GM21447 (cell line): Measurements from ENCODE around the gene PHACTR4.
A peak's percentile ranks its signal among the peaks of the same experiment; 100 is the strongest.
"Not testable (repeated sequence)": the region's sequence is repeated elsewhere in the genome, so short reads cannot be mapped to it uniquely, and the experiment has no call there.

Experiments
- ATAC-seq: cut with Tn5 transposase; IDR thresholded peaks from one replicate; pipeline ENCODE4 v1.9.1; 2021; ENCODE audit not compliant: unreplicated experiment

The PHACTR4 gene

DNA sequence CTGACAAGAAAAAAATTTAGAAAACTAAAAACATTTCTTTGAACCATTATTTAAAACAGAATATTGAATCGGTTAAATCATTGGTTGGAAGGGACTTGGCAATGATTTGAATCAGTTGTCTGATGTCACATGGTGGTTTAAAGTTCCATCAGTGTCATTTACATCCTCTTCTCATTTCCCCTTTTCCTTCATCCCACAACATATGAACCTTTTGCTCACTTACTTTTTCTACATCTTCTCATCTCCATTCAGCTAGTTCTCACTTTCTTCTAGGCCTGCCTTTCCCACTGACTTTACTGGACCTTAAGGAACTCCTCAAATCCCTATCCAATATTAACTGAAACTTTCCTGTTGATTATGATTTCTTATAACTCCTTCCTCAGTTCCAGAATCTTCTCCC is 58.5 kb downstream of the PHACTR4 start:
- no peak for ATAC-seq

DNA sequence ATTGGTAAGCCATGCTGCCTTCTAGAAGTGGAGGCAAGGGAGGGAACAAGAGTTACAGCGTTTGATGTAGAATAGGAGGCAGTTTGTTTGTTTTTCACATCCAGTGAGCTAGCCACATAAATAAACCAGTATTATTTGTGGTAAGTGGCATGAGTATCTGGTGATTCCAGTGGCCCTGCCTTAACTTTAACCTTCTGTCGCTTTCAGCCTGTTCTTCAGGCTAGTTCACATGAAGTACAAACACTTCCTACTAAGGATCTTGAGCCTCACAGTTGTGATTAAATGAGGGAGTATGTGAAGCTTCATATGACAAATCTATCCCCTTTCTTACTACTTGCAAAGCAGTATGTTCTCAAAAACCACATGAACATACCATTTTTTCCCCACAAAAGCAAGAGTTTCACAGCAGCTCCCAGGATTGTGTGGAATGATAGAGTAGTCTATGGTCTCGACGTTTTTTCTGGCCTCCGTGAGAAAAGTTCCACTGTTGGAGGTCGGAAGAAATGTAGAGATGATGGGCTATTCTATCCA is 59.5 kb downstream of the PHACTR4 start:
- no peak for ATAC-seq

DNA sequence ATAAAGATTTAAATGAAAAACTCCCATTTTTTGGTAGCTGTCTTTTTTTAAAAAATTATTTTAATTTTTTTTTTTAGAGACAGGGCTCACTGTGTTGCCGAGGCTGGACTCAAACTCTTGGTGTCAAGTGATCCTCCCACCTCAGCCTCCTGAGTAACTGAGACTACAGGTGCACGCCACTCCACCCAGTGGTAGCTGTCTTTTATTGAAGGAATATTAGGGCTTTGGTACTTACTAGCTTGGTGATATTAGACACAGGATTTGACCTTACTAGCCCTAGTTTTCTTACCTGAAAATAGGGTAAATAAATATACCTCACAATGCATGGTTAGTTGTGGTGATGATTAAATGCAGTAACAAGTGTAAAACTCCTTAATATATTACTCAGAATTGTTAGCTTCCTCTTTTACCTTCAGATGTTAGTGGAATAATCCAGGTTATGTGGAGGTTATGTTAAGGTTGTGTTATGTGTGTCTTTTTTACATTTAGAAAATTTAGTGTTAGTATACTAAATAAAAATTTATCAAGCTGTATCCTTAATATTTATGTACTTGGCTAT is 66.8 kb downstream of the PHACTR4 start:
- ATAC-seq: no peak

DNA sequence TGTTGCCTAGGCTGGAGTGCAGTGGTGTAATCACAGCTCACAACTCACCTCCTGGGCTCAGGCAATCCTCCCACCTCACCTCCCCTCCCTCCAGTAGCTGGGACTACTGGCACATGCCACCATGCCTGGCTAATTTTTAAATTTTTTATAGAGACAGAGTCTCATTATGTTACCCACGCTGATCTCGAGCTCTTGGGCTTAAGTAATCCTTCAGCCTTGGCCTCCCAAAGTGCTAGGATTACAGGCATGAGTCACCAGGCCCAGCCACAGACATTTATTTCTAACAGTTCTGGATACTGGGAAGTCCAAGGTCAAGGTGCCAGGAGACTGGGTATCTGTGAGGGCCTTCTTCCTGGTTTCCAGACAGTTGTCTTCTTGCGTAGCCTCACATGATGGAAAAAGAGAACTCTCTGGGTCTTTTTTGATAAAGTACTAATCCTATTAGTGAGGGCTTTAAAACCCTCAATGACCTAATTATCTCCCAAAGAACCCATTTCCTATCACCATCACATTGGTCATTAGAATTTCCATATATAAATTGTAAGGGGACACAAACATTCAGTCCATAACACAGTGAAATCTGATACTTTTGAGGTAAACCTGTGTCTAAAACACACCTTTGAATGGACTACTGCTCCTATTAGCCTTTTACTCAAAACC is 67.9 kb downstream of the PHACTR4 start:
- ATAC-seq: no peak

DNA sequence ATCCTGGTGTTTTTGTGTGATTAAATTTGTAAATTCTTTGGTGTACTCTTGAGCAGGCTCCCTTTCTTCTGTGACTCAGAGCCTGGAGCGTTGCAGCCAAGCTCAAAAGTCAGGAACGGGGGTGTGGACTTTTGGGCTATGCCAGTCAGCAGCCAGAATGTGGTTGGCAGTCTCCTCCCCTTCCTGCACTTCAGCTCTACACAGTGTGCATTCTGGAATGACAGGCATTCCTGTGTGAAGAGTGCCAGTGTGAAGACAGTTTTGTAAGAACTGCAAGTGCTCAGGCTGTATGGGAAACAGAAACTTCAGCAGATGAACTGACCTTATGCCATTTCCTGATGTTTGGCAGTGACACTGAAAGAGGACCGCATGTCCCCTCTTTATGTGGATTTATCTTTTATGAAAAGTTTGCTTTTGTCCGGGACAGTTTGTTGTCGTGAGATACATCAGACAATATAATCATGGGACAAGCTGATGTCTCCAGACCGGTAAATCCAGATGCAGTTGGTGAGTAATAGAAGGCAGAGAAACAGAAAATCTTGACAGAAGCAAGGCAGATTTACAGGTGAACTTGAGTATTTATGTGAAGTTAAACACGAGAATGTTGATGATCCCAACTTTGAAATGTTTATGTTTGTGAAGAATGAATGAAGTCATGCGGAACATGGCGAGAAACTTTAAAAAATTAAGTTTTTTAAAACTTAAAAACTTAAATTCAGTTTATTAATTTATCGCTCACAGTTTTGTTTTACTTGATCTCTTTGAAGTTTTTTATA is 68.6 kb downstream of the PHACTR4 start:
- ATAC-seq: peak; percentile 65

DNA sequence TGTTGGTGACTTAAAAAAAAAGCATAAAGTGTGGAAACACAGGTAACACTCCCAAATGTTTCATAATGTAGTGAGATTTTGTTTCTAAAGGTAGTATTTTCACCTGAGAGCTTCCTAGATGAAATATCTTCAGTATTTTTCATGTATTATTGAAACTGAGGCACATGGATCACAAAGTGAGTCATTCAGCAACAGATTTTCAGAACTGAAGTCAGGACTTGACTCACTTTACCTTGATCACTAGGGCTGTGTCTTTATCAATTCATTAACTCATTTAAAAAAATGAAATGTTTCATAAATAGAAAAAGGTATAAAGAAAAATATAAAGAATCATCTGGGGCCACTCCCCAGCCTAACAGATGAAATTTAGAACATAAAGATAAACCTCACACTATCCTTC is 69.8 kb downstream of the PHACTR4 start:
- ATAC-seq: no peak

DNA sequence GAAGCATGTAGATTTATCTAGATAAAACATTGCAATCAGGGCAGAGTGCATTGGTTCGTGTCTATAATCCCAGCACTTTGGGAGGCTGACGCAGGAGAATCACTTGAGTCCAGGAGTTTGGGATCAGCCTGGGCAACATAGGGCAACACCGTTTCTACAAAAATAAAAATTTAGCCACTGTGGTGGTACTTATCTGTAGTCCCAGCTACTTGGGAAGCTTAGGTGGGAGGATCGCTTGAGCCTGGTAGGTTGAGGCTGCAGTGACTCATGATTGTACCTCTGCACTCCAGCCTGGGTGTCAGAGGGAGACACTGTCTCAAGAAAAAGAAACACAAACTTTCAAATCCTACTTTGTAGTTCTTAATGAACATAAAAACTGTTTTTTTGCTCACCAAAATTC is 72.1 kb downstream of the PHACTR4 start:
- ATAC-seq: no peak

DNA sequence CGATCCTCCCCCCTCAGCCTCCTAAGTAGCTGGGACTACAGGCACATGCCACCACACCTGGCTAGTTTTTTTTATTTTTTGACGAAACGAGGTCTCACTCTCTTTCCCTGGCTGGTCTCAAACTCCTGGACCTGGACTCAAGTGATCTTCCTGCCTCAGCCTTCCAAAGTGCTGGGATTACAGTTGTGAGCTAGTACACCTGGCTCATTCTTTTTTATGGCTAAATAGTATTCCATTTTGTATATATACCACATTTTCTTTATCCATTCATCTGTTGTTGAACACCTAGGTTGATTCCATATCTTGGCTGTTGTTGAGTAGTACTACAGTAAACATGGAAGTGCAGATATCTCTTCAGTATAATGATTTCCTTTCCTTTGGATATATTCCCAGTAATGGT is 74.0 kb downstream of the PHACTR4 start:
- no peak for ATAC-seq

DNA sequence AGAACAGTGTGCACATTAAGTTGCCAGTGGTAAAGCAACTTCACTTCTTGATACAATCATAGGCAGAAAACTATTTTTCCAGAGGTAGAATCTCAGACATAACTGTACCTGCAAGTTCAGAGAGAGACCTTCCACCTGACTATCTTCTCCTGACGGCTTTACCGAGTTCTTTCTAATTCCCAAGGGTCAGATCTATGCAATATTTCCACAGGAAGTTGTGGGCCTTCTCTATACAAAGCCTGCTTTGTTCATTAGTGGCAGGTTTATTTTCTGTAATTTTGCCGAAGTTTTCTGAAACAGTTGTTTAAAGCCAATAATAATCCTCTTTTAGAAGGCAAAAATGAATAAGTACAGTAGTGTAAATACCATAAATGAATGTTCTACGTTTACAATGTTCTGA is 78.1 kb downstream of the PHACTR4 start:
- ATAC-seq: no peak

DNA sequence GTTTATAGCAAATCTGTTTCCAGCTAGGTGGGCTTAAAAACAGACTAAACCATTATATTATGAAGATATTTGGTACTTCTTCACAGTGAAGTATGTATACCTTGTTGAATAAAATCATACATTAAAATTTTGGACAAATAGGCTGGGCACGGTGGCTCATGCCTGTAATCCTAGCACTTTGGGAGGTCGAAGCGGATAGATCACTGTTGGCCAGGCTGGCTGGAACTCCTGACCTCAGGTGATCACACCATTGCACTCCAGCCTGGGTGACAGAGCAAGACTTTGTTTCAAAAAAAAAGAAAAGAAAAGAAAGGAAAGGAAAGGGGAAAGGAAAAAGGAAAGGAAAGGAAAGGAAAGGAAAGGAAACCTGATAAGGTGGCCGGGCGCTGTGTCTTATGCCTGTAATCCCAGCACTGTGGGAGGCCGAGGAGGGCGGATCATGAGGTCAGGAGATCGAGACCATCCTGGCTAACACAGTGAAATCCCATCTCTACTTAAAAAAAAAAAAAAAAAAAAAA is 78.6 kb downstream of the PHACTR4 start:
- not testable (repeated sequence) for ATAC-seq

DNA sequence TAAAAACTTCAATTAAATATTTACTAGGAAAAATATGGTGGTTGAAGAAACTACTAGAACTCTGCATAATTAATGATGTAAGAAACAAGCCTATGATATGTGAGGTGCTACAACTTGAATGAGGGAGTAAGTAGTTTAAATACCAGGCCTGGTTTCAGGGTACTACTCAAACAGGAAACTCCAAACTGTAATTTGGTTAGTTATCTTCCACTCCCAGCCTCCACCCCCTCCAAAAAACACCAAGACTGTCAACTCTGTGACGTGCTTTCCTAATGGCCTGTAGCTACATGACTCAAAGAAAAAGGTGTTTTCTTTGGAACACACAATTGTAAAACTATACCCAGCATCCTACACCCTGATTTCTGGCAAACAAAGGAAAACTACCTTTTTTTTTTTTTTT is 80.4 kb downstream of the PHACTR4 start:
- ATAC-seq: no peak

DNA sequence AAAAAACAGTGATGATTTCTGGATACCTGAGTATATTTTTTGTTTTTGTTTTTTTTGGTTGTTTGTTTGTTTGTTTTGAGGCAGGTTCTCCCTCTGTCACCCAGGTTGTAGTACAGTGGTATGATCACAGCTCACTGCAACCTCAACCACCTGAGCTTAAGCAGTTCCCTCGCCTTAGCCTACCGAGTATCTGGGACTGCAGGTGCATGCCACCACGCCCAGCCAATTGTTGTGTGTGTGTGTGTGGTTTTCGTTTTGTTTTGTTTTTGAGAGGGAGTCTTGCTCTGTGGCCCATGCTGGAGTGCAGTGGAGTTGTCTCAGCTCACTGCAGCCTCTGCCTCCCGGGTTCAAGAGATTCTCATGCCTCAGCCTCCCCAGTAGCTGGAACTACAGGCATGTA is 81.0 kb downstream of the PHACTR4 start:
- no peak for ATAC-seq

DNA sequence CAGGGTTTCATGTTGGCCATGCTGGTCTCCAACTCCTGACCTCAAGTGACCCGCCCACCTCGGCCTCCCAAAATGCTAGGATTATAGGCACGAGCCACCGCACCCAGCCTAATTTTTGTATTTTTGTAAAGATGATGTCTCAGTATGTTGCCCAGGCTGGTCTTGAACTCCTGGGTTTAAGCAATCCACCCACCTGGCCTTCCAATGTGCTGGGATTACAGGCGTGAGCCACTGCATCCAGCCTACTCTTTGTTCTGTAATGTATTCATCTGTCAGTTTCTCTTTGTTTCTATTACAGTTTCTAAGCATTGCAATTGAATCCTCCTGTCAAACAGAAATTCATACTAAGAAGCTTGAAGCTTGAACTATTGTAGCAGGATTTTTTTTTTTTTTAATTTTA is 81.5 kb downstream of the PHACTR4 start:
- no peak for ATAC-seq

DNA sequence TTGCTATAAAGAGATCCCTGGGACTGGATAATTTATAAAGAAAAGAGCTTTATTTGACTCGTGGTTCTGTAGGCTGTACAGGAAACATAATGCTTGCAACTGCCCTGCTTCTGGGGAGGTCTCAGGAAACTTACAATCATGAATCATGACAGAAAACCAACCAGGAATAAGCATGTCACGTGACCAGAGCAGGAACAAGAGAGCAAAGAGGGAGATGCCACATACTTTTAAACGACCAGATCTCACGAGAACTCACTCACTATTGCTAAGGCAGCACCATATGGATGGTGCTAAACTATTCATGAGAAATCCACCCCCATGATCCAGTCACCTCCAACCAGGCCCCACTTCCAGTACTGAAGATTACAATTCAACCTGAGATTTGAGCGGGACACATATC is 86.5 kb downstream of the PHACTR4 start:
- ATAC-seq: no peak

DNA sequence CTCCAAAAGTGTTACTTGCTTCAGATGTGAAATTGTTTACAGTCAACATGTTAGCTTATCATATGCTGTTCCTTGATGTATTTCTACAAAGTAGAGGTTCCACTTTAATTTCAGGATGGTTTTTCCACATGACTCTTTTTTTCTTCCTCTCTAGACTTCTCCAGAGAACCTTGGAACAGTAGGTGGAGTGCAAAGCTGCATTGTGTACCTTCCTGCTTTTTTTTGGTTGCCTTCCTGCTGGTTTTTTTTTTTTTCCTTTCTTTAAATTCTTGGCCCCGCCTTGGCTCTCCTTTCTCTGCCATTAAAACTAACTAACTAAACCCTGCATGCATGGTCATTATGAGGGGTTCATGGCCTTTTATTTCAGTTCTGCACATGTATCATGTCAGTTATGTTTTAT is 88.1 kb downstream of the PHACTR4 start:
- no peak for ATAC-seq

DNA sequence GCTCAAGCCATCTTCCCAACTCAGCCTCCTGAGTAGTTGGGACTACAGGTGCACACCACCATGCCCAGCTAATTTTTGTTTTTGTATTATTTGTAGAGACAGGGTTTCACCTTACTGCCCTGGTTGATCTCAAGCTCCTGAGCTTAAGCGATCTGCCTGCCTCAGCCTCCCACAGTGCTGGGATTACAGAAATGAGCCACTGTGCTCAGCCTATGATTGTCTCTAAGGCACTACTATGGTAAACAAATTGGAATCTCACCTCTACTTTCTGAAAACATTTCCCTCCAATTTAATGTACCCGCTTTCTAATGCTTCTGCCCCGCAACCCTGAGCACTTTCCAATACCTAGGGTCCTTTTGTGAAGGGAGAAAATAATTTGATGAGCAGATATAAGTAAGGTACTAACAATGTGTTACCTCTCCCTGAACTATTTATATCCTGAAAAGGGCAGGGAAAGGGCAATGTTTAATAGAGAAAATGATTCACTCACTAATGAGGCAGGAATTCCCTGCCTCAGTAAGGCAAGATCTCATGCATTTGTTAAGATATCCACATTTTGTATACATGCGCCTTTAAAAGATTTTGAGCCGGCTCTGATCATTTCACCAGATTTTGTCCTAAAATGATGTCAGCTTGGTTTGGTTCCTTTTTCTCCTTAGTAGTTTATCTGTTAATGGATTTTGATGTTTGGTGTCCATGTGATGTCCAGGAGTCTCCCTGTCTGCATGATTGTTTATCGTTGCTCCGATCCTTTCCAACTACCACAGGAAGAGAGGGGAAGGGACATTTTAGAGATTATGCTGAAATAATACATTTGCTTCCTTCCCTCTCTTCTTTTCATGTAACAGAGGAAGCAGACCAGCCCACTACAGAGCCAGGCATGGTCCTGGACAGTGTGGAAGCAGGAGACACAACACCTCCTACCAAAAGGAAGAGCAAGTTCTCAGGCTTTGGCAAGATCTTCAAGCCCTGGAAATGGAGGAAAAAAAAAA is 89.0 kb downstream of the PHACTR4 start:
- ATAC-seq: no peak

DNA sequence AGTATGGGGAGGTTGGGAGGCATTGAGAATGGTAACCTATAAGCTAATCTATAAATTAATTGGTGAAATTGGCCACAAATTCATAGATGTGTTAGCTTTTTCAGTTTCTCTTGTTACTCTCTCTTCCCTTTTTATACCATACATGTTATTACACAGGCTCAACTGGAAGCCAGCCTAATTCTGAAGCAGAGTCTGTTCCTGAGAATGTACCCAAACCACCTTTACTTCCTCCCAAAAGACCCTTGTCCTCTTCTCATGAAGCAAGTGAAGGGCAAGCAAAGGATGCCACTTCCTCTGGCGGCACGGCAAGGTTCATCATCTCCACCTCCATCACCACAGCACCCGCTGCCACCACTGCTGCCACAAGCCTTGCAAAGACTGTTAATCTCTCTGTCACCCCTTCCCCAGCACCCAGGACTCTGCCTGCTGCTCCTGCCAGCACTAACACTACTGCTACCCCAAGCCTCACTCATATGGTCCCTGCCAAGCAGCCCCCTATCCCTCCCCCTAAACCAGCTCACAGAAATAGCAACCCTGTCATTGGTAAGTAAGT is 96.8 kb downstream of the PHACTR4 start:
- ATAC-seq: no peak

DNA sequence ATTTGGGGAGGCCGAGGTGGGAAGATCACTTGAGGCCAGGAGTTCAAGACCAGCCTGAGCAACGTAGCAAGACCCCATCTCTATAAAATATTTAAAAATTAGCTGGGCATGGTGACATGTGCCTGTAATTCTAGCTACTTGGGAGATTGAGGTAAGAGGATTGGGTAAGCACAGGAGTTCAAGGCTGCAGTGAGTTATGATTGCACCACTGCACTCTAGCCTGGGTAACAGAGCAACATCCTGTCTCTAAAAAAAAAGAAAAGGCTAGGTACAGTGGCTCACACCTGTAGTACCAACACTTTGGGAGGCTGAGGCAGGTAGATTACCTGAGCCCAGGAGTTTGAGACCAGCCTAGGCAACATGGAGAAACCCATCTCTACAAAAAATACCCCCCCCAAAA is 100.6 kb downstream of the PHACTR4 start:
- ATAC-seq: no peak

DNA sequence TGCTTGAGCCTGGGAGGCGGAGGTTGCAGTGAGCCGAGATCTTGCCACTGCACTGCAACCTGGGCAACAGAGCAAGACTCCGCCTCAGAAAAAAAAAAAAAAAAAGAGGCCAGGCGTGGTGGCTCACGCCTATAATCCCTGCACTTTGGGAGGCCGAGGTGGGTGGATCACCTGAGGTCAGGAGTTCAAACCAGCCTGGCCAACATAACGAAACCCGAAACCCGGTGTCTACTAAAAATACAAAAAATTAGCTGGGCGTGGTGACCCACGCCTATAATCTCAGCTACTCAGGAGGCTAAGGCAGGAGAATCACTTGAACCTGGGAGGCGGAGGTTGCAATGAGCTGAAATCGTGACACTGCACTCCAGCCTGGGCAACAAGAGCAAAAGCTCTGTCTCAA is 110.0 kb downstream of the PHACTR4 start:
- ATAC-seq: not testable (repeated sequence)

DNA sequence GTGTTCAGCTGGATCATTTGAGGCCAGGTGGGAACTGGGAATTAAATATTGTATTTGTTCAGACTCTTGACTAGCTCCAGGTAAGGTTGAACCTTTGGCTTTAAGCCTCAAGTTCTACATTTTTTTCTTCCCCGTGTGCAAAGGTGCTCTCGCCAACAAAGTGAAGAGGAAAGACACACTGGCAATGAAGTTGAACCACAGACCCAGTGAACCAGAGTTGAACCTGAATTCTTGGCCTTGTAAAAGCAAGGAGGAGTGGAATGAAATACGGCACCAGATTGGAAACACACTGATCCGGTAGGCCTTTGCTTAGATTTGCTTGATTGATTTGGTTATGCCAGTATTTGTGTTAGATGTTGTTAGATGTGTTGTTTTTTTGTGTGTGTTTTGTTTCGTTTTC is 110.8 kb downstream of the PHACTR4 start:
- no peak for ATAC-seq
